Stomach (tissue), 4 donors: ENCODE results near the gene RSPRY1.

Experiments
- POLR2A ChIP-seq, 4 donors: fragments of 450-650 bp; IDR thresholded peaks; one replicate each; pipeline ENCODE4 v1.6.1; 2016; ENCODE audit warnings: antibody characterized with exemption in 4 of 4, control low read depth in 2 of 4, mild to moderate bottlenecking in 1 of 4, moderate library complexity in 1 of 4
- TF ChIP-seq, protein P1 (sequence below), 7 experiments: fragments of 450-650 bp in 4 of 7; fragments of 200-600 bp in 3 of 7; sonication (generic) in 3 of 7; IDR thresholded peaks; one replicate each; pipeline ENCODE4 v1.5.1; 2016 to 2019; ENCODE audit warnings: antibody characterized with exemption in 7 of 7, control low read depth in 2 of 7, mild to moderate bottlenecking in 1 of 7

DNA sequence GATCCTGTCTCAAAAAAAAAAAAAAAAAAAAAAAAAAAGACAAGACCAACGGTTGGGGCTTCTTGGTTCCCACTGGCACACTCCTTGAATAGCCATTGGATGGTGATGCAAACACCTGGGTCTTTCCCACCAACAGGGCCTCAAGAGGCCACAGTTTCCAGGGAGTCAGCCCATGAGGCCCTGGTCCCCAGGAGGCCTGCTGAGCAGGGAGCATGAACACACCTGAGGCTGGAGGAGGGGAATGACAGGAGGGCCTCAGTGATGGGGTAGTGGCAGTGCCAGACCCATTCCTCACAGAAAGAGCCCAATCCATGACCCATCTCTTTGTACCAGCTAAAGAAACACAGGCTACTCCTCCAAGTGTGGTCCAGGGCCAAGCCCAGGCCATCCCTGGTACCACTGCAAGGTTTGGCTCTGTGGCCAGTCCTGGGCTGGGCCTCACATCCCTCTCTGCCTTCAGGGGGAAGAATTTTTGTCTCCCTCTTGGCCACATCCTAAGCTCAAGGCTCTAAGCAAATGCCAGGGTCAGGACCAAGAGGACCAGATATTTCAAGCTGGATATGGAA, 72.9 kb downstream of the RSPRY1 start:
- TF ChIP-seq, protein P1, sequence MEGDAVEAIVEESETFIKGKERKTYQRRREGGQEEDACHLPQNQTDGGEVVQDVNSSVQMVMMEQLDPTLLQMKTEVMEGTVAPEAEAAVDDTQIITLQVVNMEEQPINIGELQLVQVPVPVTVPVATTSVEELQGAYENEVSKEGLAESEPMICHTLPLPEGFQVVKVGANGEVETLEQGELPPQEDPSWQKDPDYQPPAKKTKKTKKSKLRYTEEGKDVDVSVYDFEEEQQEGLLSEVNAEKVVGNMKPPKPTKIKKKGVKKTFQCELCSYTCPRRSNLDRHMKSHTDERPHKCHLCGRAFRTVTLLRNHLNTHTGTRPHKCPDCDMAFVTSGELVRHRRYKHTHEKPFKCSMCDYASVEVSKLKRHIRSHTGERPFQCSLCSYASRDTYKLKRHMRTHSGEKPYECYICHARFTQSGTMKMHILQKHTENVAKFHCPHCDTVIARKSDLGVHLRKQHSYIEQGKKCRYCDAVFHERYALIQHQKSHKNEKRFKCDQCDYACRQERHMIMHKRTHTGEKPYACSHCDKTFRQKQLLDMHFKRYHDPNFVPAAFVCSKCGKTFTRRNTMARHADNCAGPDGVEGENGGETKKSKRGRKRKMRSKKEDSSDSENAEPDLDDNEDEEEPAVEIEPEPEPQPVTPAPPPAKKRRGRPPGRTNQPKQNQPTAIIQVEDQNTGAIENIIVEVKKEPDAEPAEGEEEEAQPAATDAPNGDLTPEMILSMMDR (IDR thresholded peaks at IDR 0.05) = no peak
- TF ChIP-seq POLR2A (IDR thresholded peaks at IDR 0.05) = no peak
